NCI-H2081 (cell line): ENCODE data around the gene RXFP3.
"Not testable (repeated sequence)": the region's sequence is repeated elsewhere in the genome, so short reads cannot be mapped to it uniquely, and the experiment has no call there.

Source experiments
- DNase-seq, 2 experiments: peaks; one replicate each; lab custom pipeline; 2025; lab: John Stamatoyannopoulos, UW

Gene RXFP3

DNA sequence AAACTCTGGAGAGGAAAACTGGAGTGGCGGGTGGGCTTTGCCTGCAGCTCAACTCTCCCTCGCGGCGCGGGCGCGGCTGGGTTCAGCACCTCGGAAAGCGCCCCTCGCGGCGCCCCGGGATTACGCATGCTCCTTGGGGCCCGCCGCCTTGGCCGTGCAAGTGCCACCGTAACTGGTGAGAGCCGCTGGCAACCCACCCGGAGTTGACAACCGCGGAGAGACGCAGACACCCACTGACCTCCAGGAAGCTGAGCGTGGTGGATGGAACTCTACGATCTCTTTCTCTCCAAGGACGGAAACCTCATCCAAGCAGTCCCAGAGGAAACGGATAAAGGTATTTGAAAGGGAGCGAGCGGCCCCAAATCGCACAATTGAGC is 194 bp upstream of the RXFP3 start:
- DNase-seq: peak; percentile 54 to 65

DNA sequence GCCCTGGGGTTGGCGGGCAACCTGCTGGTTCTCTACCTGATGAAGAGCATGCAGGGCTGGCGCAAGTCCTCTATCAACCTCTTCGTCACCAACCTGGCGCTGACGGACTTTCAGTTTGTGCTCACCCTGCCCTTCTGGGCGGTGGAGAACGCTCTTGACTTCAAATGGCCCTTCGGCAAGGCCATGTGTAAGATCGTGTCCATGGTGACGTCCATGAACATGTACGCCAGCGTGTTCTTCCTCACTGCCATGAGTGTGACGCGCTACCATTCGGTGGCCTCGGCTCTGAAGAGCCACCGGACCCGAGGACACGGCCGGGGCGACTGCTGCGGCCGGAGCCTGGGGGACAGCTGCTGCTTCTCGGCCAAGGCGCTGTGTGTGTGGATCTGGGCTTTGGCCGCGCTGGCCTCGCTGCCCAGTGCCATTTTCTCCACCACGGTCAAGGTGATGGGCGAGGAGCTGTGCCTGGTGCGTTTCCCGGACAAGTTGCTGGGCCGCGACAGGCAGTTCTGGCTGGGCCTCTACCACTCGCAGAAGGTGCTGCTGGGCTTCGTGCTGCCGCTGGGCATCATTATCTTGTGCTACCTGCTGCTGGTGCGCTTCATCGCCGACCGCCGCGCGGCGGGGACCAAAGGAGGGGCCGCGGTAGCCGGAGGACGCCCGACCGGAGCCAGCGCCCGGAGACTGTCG is 976 bp downstream of the RXFP3 start:
- no peak for DNase-seq

DNA sequence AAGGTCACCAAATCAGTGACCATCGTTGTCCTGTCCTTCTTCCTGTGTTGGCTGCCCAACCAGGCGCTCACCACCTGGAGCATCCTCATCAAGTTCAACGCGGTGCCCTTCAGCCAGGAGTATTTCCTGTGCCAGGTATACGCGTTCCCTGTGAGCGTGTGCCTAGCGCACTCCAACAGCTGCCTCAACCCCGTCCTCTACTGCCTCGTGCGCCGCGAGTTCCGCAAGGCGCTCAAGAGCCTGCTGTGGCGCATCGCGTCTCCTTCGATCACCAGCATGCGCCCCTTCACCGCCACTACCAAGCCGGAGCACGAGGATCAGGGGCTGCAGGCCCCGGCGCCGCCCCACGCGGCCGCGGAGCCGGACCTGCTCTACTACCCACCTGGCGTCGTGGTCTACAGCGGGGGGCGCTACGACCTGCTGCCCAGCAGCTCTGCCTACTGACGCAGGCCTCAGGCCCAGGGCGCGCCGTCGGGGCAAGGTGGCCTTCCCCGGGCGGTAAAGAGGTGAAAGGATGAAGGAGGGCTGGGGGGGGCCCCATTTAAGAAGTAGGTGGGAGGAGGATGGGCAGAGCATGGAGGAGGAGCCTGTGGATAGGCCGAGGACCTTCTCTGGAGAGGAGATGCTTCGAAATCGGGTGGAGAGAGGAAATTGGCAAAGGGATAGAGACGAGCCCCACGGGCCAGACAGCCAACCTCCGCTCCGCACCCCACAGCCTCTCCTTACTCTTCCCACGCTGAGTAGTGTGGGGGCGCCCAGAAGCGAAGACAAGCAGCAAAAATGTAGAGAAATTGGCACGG is 1.7 kb downstream of the RXFP3 start:
- DNase-seq: no peak

DNA sequence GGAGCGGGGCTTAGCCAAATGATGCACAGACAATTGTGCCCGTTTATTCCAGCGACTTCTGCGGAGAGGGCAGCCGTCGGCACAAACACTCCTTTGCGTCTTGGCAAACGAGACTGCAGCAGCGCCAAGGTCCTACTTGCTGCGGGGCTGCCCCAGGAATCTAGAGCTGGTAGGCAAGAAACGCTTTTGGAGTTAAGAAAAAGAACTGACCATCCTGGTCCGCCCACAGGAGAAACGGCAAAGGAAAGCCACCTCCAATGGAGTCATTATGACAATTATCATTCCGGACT is 2.3 kb downstream of the RXFP3 start:
- DNase-seq: no peak

DNA sequence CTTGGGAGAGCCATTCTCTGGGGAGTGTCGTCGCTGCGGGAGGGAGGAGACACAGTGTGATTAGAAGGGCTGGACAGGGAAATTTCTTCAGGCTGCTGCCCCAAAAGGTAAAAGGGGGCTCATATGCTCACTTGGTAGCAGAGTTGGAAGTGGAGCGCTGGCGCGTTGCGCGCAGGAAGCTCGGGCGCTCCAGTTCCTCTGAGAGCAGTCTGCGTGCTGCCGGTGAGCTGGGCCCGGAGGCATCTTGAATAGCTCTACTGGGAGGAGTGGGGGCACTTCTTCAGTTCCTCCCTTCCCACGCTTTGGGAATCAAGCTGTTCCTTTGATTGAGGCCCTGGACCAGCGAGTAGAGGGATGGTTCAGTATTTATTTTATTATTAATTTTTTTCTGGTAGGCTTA is 2.7 kb downstream of the RXFP3 start:
- no peak for DNase-seq

DNA sequence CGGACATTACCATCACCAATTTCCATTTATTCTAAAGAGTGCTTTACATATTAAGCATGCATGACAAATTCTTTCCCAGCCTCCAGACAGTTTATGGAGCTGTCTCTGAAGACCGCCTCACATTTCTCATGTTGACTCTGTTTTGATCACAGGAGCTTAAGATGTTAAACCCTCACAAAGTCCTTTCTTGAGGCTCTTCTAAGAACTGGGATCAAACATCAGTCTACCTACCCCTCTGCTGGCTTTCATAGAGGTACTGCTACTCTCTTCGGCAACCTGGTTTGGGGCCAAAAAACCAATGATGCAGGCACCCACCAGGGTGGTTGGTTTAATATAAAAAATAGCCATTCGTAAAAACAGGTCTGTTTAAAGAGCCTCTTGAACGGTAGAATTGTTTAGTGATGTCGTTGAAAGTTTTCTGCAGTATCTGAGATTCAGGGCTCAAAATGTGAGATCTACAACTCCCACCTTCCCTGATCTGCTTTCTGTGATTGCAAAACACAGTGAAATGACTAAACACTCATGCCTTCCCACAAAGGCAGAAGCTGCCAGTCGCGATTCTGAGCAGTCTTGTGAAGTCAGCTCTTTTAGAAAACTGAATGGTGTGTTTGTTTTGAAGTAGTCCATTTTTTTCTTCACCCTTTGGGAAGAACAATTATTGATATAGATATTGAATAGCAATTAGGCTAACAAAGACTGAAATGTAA is 3.5 kb downstream of the RXFP3 start:
- DNase-seq: no peak

DNA sequence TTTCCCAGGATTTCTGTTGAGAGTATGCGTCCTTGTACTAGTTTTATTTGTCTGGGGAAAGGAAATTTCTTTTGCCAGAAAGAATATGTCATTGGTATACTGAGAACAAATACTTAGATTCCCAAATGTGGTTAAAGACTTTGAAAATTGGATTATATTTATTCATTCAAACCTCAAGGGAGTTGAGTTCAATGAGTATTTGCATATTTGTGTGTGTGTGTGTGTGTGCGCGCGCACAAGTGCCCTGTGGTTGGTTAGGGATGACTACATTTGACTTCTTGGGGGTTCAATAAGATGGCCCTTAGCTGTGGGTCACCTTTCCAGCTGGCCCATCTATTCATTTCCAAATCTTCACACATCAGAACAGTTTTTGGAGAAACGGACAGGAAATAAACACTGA is 4.9 kb downstream of the RXFP3 start:
- no peak for DNase-seq

DNA sequence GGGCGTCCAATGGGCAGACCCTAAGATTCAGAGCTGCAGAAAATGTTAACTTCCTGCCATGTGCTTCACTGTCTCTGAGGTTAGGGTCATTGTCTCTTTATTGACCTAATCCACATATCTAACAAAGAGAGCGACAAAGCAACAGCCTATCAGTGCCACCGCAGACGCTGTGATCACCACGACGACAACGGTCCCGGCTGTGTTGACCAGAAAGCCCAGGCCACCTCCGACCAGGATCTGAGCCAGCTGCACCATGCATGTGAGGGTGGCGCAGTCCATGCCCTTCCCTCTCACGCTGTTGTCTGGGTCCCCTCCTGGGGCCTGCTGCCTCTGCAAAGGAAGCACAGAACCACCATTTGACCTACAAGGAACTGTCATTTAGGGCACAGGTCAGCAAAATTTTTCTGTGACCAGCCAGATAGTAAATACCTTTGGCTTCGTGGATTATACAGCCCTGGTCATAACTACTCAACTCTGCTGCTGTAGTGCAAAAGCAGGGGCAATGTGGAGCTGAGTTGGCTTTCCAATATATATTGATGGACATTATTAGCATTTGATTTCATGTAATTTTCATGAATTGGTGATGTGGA is 8.5 kb downstream of the RXFP3 start:
- DNase-seq: peak in 1 of 2 experiments; percentile 32

DNA sequence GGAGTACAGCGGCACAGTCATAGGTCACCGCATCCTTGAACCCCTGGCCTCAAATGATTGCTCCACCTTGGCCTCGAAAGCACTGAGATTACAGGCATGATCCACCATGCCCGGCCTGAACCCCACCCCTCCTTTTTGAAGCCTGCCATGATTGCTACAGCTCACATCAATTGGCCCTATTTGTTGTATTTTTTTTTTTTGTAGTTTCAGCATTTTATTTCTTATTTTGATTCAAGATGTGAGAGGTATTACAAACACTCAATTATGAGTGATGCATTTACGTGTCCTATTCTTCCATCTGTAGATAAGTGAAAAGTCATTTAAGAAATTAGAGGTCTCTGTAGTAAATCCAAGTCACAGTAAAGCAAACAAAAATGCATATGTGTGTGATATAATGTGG is 16.0 kb downstream of the RXFP3 start:
- DNase-seq: not testable (repeated sequence)

DNA sequence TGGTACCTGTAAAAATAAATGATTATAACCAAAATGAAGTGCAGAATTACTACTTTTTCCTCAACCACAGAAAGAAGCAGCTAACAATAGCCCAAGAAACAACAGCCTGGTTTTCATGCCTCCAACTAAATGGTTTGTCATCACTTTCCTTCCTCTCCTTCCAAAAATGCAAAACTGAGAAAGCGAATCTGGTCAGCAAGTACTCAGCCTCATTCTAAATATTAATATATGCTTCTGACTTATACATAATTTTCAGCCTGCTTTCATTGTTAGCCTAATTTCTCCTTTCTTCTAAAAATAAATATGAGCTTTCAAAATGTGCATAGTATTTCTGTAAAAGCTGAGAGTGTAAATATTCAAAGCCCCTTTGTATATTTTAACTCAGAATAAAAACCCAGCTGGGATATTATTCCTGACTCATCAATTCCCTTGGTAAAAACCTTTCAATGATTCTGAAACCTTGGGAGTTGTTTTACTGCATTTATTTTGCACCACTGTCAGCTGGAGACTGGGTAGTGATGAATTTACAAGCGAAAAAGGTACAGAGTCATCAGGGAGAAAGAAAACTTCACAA is 21.5 kb downstream of the RXFP3 start:
- DNase-seq: no peak

DNA sequence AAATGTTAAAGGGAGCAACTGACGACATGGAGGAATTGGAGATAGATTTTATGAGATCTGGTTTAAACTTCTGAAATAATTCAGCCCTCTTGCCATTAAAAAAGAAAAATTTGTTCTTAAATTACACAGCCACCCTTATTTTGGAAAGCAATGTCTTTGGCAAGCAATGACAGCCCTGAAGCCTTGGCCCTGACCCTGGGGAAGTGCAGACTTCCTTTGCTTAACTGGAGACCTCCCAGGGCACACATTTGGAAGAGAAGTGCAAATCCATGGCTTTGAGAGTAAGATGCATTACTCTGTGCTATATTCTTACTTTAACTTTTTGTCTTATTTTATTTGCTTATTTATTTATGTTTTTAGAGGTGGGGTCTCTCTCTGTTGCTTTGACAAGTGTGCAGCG is 22.0 kb downstream of the RXFP3 start:
- DNase-seq: no peak

DNA sequence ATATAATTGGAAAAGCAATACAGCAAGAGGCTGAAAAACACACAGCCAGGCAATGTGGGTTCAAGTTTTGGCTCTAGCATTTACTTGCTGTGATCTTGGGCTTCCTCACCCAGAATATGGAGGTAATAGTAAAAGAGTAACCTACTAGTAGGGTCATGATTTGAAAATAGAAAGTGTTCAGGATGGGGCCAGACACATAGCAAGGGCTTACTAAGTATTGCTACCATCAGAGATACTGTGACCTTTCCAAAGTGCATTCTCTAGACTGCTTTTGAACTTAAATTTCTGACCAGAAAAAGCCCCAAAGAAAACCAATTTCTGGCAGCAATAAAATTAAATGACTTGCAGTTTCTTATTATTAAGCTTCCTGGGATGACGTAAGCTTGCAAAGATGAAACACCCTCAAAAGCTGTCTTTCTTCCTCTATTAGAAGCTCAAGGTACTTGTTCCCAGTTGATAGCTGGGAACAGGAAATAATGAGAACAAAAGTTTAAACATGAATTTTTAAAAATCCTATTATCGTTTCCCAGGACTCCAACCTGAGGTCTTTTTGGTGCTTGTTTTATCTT is 28.0 kb downstream of the RXFP3 start:
- DNase-seq: no peak

DNA sequence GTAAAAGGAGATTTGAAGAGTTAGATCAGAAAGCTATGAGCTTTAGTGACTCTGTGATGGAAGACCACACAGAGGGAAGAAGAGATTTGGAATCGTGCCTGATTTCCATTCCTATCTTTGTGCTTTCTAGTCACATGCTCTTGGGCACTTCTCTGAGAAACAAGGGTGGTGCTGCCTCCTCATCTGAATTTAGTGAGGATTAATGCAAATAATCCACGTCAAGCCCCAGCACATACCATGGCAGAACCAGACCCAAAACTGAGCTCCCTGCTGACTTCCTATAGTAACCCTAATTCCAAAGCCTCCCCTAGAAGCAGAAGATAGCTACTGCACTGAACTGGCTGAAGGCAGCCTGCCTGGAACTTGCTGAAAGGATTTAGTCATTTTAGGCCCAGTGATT is 30.6 kb downstream of the RXFP3 start:
- no peak for DNase-seq

DNA sequence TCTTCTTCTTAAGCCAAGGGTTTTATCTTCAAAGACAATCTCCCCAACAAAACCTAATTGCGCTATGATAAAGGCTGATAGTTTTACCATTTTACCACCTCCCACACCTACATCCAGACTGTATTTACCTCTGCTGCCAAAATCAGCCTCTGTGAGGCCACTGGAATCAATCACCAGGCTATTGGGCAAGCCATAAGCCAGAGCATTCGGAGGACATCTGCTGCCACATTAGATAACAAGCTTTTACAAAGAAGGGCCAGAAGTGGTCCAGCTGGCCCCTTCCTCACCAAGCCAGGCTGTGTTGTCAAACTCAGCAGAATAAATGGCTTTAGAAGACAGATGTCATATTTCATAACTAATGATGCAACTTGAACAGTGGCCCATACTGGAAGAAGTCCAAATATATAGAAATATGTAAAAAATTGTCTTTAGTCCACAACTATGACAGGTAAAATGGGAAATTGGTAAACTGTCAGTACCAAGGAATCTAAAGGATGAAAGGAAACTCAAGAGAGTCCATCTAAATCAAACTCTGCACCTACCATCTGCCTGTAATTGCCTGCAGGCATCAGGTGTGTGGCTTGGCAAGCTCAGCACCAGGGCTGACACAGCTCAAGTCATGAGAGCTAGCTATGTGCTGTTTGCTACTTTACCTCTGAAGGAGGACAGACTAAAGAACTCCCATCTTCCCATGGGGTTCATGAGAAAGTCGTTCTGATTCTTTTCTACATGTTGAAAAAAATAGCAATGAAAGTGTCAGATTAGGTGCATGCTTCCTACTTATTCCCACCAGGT is 32.2 kb downstream of the RXFP3 start:
- peak in 1 of 2 experiments; percentile 10 for DNase-seq

DNA sequence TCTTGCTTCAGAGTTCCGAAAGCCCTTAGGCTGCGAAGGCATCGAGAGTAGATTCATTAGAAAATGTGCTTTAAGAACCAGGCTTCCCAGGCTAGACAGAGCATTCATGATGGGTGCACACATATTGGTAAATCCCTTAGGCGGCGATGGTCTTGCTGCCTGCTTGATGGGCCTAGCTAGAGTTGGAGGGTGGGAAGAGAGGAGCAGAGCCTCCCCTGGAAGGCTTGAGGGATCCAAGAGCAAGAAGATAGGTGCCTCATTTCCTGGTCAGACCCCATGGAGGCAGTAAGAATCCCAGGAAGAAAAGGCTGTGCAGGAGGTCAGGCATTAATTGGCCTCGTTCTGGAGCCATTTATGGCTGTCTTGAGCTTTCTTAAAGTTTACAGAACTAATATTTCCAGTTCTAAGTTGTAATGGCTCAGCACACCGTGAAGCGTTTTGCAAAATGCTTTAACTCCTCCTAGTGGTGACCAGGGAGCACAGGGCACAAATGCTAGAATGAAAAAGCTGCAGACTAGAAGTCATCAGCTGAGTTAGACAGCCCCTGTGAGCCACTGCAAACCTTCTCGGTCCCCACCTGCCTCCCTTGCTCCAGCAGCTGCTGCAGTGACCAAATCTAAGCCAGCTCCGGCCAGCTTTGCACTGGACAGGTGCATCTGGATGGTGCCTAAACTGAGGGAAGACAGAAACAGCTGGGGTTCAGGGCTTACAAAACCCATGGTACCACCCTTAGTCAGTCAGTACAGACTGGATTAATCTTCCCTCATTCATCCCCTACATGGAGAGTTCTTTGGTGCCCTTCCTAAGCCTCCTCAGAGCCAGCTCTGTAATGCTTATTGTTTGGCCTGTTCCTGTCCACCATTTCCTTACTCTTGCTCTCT is 33.6 kb downstream of the RXFP3 start:
- DNase-seq: peak in 1 of 2 experiments; percentile 20

DNA sequence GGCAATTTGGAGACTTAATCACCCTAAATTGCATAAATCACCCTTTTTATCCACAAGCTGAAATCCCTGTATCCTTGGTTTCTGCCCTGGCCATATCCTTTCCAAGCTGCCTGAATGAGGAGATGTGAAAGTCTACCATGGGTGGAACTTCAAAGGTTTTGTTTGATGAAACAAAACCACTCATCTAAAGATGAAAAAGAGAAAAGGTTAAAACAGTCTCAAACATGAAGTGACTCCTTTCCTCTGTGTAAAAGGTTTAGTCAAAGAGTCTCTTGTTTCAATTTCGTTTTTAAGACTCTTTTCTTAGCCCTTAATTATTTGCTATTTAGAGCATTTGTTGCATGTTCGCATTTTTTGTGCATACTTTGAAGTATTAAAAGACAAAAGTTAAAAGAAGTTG is 37.1 kb downstream of the RXFP3 start:
- DNase-seq: no peak

DNA sequence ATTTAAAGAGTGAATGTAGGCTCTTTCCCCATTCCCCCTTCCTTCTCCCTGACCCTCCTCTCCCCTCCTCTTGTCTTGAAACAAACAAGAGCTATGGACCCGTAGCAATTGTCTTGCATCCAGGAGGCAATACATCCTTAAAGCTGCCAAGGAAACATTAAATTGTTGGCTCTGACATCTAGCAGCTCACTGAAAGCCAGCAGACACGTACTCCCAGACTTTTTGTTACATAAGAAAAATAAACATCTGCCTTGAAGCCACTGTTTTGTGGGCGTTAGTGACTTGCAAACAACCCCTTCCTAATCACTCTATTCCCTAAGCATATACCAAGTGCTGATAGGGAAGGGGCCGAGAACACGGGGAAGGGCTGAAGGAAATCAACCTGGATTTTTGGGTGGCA is 39.7 kb downstream of the RXFP3 start:
- no peak for DNase-seq

DNA sequence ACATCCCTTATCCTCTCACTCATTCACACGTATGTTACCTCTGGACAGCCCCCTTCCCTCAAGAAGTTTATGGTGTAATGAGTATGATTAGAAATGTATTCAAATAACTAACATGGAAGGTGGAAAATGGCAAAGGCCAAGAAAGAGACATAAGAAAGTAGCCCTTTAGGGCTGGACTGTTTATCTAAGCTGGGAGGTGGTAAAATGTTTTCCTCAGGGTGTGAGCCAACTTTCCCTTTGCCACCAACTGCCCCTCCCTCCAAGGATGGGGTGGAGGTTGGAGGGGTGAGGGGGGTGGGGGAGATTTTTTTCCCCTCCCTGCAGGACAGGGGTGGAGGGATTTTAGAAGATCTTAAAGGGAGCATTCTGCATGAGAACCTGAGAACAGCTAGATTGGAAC is 40.1 kb downstream of the RXFP3 start:
- DNase-seq: no peak

DNA sequence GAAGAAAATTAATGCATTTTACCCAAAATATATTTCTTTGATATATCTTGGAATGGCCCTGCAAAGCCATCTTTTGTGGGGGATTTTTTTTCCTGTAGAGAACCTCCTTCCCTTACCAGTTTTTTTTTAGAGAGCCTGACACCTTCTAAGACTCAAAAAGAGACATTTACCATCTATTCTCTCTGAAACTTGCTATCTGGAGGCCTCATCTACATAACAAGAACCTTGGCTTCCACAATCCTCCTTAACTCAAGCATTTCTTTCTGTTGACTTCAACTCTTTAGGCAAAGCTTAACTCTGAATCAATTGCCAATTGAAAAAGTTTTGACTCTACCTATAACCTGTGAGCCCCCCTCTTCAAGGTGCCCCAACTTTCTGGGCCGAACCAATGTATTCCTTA is 42.1 kb downstream of the RXFP3 start:
- no peak for DNase-seq

DNA sequence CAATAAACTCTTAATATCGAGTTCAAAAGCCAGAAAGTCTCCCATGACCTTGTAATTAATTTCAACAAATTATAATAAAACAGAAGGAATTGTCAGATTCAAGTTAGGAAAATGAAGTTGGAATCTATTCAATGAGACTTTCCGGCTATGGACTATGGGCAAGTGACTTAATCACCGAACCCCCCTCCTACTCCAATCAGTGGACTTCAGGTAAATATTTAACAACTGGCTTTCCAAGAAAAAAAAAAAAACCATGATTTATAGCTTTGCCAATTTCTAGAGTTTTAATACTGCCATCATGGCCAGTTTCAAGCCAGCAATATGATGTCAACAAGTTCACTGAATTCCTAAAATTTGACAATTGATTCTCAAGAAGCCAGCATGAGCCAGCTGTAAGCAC is 43.8 kb downstream of the RXFP3 start:
- DNase-seq: no peak
